Neural progenitor cell (in vitro differentiated cells): ENCODE measurements around the gene APOBEC3C. TPM values are rescaled to one million over a fixed set of nuclear protein-coding genes. Genes with fewer than 3 reads are reported as not detected.

Experiments used
- DNase-seq: peaks from one replicate; pipeline ENCODE4 v3.0.0-alpha.2; 2016; ENCODE audit warnings: low spot score
- H2AFZ ChIP-seq: fragments of 200-600 bp; sonication (generic); replicated peaks from 2 replicates; pipeline ENCODE4 v1.6.1; 2016; ENCODE audit warnings: antibody characterized with exemption
- H3F3A ChIP-seq: fragments of 200-600 bp; sonication (generic); 2 replicates; pipeline ENCODE4 v1.6.1; 2016; ENCODE audit warnings: antibody characterized with exemption, low read depth
- H3K27ac ChIP-seq: fragments of 200-600 bp; sonication (generic); 2 replicates; pipeline ENCODE4 v1.5.1; 2016; ENCODE audit warnings: mild to moderate bottlenecking
- H3K27me3 ChIP-seq: fragments of 200-600 bp; sonication (generic); 2 replicates; pipeline ENCODE4 v1.6.1; 2016; ENCODE audit warnings: mild to moderate bottlenecking, moderate library complexity
- H3K36me3 ChIP-seq: fragments of 200-600 bp; sonication (generic); 2 replicates; pipeline ENCODE4 v1.5.1; 2016
- H3K4me1 ChIP-seq: fragments of 200-600 bp; sonication (generic); 2 replicates; pipeline ENCODE4 v1.6.1; 2016; ENCODE audit warnings: mixed run types
- H3K4me2 ChIP-seq: fragments of 200-600 bp; sonication (generic); 2 replicates; pipeline ENCODE4 v1.6.1; 2016
- H3K4me3 ChIP-seq: fragments of 200-600 bp; sonication (generic); 2 replicates; pipeline ENCODE4 v1.5.1; 2016
- H3K79me2 ChIP-seq: fragments of 200-600 bp; sonication (generic); 2 replicates; pipeline ENCODE4 v1.6.1; 2016; ENCODE audit warnings: low read depth
- H3K9ac ChIP-seq: fragments of 200-600 bp; sonication (generic); 2 replicates; pipeline ENCODE4 v1.6.1; 2016
- H3K9me3 ChIP-seq: fragments of 200-600 bp; sonication (generic); 2 replicates; pipeline ENCODE4 v1.5.1; 2016; ENCODE audit warnings: low read depth
- H4K20me1 ChIP-seq: fragments of 200-600 bp; sonication (generic); 2 replicates; pipeline ENCODE4 v1.6.1; 2016; ENCODE audit warnings: low read depth
- H3K27ac Mint-ChIP-seq: 3 replicates; pipeline ENCODE4 v1.8.0; 2021; ENCODE audit warnings: mixed read lengths
- H3K27me3 Mint-ChIP-seq: 2 replicates; pipeline ENCODE4 v1.8.0; 2022; ENCODE audit warnings: low read depth, mild to moderate bottlenecking, inconsistent platforms, moderate library complexity, mixed read lengths; ENCODE audit not compliant: insufficient read depth
- H3K36me3 Mint-ChIP-seq: 3 replicates; pipeline ENCODE4 v1.8.0; 2021; ENCODE audit warnings: mixed read lengths
- H3K4me1 Mint-ChIP-seq: 3 replicates; pipeline ENCODE4 v1.8.0; 2021; ENCODE audit warnings: mixed read lengths
- H3K4me3 Mint-ChIP-seq: 3 replicates; pipeline ENCODE4 v1.8.0; 2021; ENCODE audit warnings: mild to moderate bottlenecking, moderate library complexity, mixed read lengths
- H3K9me3 Mint-ChIP-seq: 3 replicates; pipeline ENCODE4 v1.8.0; 2020; ENCODE audit warnings: mixed read lengths
- EZH2 ChIP-seq: fragments of 200-600 bp; sonication (generic); IDR thresholded peaks from 2 replicates; pipeline ENCODE4 v1.6.1; 2017; ENCODE audit warnings: antibody characterized with exemption, mild to moderate bottlenecking, moderate library complexity
- EZH2phosphoT487 ChIP-seq: fragments of 200-600 bp; sonication (generic); IDR thresholded peaks from 2 replicates; pipeline ENCODE4 v1.6.1; 2017; ENCODE audit warnings: antibody characterized with exemption
- total RNA-seq: library from RNA; depleted of rRNA; stranded (reverse); fragments of >200 nt; gene quantifications from 2 replicates; pipeline ENCODE4 v1.2.3, GENCODE V29; 2015; ENCODE audit warnings: low replicate concordance
- TF ChIP-seq, protein P1 (sequence below): fragments of 200-600 bp; sonication (generic); IDR thresholded peaks from 2 replicates; pipeline ENCODE4 v1.5.1; 2017; ENCODE audit warnings: antibody characterized with exemption, mild to moderate bottlenecking

The APOBEC3C gene
- total RNA-seq, 1 donor from 2014 or later, result 3.0 TPM

DNA sequence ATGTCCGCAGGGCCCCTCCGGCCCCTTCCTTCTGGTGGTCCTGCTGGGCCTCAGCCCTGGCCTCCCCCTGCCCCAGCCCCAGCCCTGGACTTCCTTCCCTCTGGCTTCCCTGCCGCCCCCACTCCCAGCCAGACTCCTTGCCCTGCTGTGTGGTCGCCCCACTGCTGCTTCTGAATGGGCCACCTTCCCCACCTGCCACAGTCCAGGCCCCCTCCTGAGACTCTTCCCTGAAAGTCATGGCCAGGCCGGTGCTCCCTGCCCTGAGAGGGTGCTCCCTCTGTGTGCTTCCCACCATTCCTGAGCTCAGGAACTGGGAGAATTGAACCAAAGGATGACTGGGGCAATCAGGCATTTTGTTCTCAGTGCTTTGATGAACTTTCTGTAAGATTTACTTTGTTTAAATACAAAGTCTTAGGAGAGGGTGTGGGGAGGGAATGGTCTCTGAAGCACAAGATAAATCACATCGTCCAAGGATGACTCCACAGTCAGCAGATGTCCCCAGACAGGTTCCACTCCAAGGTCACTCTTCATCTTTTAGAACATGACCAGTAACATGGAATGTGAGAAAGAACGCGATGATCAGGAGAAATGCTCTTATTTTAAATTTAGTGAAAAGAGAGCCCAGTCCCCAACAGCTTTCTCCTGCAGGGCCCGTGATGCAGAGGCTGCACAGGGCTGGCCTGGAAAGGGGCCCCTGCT, 7.6 kb downstream of the APOBEC3C start:
- H3K36me3 Mint-ChIP-seq, result no peaks in the 10 kb centered on the region
- H3K9me3 Mint-ChIP-seq, result no peaks in the 10 kb centered on the region
- no peak overlapping the region for H3K27ac ChIP-seq
- peak overlapping the region; percentile 92 for H3K27ac Mint-ChIP-seq
- H3K9me3 ChIP-seq, result no peaks in the 10 kb centered on the region
- no peak overlapping the region for H3K4me3 ChIP-seq
- TF ChIP-seq, protein P1, sequence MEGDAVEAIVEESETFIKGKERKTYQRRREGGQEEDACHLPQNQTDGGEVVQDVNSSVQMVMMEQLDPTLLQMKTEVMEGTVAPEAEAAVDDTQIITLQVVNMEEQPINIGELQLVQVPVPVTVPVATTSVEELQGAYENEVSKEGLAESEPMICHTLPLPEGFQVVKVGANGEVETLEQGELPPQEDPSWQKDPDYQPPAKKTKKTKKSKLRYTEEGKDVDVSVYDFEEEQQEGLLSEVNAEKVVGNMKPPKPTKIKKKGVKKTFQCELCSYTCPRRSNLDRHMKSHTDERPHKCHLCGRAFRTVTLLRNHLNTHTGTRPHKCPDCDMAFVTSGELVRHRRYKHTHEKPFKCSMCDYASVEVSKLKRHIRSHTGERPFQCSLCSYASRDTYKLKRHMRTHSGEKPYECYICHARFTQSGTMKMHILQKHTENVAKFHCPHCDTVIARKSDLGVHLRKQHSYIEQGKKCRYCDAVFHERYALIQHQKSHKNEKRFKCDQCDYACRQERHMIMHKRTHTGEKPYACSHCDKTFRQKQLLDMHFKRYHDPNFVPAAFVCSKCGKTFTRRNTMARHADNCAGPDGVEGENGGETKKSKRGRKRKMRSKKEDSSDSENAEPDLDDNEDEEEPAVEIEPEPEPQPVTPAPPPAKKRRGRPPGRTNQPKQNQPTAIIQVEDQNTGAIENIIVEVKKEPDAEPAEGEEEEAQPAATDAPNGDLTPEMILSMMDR, result no peak
- TF ChIP-seq EZH2 (no peak), EZH2phosphoT487 (no peak)
- no peak overlapping the region for H3K9ac ChIP-seq
- H3K4me3 Mint-ChIP-seq, result peak overlapping the region; percentile 57
- no peaks in the 10 kb centered on the region for H3K27me3 ChIP-seq
- H4K20me1 ChIP-seq, result no peaks in the 10 kb centered on the region
- H3K4me2 ChIP-seq, result no peak overlapping the region
- no peaks in the 10 kb centered on the region for H3K36me3 ChIP-seq
- H3K79me2 ChIP-seq, result no peaks in the 10 kb centered on the region
- peaks cover 31% of the 10 kb centered on the region for H3K4me1 Mint-ChIP-seq
- H2AFZ ChIP-seq, result no peak overlapping the region
- H3F3A ChIP-seq, result peaks cover 7% of the 10 kb centered on the region
- H3K4me1 ChIP-seq, result peaks cover 15% of the 10 kb centered on the region
- no peak for DNase-seq
- H3K27me3 Mint-ChIP-seq, result peaks cover 14% of the 10 kb centered on the region

DNA sequence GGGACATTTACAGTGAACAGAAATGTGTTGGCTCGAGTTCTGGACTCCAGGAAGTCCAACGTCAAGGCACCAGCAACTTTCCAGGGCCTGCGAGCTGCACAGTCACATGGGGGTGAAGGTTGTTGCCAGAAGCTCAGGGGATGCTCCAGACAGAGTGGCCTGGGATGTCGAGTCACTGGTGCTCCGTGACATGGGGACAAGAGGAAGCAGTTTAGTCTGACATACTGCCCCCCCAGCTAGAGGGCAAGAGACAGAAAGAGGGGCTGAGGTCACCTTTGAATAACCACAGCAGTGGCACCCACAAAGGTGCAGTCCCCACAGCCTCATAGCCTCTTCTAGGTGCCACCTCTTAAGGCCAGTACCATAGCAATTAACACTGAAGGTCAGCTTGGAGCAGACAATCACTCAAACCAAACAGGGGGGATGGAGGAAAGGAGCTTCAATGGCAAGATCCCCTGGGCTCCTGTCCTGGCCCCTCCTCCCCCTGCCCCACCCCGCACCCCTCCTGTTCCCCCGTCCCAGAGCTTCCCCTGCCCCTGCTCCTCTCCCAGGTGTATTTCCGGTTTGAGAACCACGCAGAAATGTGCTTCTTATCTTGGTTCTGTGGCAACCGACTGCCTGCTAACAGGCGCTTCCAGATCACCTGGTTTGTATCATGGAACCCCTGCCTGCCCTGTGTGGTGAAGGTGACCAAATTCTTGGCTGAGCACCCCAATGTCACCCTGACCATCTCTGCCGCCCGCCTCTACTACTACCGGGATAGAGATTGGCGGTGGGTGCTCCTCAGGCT, 10.7 kb downstream of the APOBEC3C start:
- no peaks in the 10 kb centered on the region for H3K9me3 Mint-ChIP-seq
- no peaks in the 10 kb centered on the region for H3K36me3 Mint-ChIP-seq
- Histone ChIP-seq H3K4me3 (no peak overlapping the region), H3K36me3 (no peaks in the 10 kb centered on the region), H3K27ac (no peak overlapping the region), H3K4me1 (peaks cover 6% of the 10 kb centered on the region), H3F3A (peaks cover 7% of the 10 kb centered on the region), H3K79me2 (no peaks in the 10 kb centered on the region), H3K27me3 (no peaks in the 10 kb centered on the region), H2AFZ (no peak overlapping the region), H4K20me1 (no peaks in the 10 kb centered on the region), H3K9me3 (no peaks in the 10 kb centered on the region), H3K4me2 (no peak overlapping the region), H3K9ac (no peak overlapping the region)
- H3K27ac Mint-ChIP-seq, result no peak overlapping the region
- no peak for DNase-seq
- peaks cover 30% of the 10 kb centered on the region for H3K4me1 Mint-ChIP-seq
- TF ChIP-seq EZH2, result no peak
- TF ChIP-seq EZH2phosphoT487, result no peak
- TF ChIP-seq, protein P1, result no peak
- peaks cover 12% of the 10 kb centered on the region for H3K27me3 Mint-ChIP-seq
- no peak overlapping the region for H3K4me3 Mint-ChIP-seq

DNA sequence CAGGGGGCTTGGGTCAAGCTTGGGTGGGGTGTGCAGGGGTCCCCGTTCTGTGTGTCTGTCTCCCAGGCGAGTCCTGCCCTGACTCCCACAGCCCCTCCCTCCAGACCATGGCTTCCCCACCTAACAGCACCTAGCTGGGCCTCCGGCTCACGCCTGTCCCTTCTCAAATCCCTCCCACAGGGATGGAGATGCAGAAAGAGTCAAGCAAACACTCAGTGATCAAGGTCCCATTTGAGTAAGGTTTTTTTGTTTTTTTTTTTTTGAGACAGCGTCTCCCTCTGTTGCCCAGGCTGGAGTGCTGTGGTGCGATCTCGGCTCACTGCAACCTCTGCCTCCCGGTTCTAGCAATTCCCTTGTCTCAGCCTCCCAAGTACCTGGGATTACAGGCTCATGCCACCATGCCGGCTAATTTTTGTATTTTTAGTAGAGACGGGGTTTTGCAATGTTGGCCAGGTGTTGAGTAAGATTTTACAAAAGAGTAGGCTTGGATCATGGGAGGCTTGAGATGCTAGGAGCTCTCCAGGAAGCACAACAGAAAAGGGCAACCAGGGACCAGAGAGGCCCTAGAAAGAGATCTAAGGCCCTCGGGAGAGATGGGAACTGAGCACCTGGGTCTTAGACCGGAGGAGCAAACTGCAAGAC, 12.6 kb downstream of the APOBEC3C start:
- Histone ChIP-seq H3F3A (no peaks in the 10 kb centered on the region), H3K27me3 (no peaks in the 10 kb centered on the region), H3K9ac (no peak overlapping the region), H3K4me2 (no peak overlapping the region), H3K27ac (no peak overlapping the region), H3K79me2 (no peaks in the 10 kb centered on the region), H2AFZ (no peak overlapping the region), H3K9me3 (no peaks in the 10 kb centered on the region), H3K4me1 (peaks cover 3% of the 10 kb centered on the region), H3K4me3 (no peak overlapping the region), H3K36me3 (no peaks in the 10 kb centered on the region), H4K20me1 (no peaks in the 10 kb centered on the region)
- Mint-ChIP-seq H3K4me1 (peaks cover 21% of the 10 kb centered on the region), H3K9me3 (no peaks in the 10 kb centered on the region), H3K4me3 (no peak overlapping the region), H3K27me3 (peaks cover 7% of the 10 kb centered on the region), H3K36me3 (no peaks in the 10 kb centered on the region), H3K27ac (peak overlapping the region; percentile 34)
- DNase-seq, result no peak
- TF ChIP-seq, protein P1, result no peak
- TF ChIP-seq EZH2phosphoT487 (no peak), EZH2 (no peak)
